Left colon (tissue), 2 donors: ENCODE data around the gene DSCAM. TPM values are rescaled to one million over a fixed set of nuclear protein-coding genes. Genes with fewer than 3 reads are reported as not detected.
"Not testable (repeated sequence)": the region's sequence is repeated elsewhere in the genome, so short reads cannot be mapped to it uniquely, and the experiment has no call there.

ENCODE experiments used
- ATAC-seq: fragments of 200-7000 bp; cut with Tn5 transposase; one replicate; pipeline ENCODE4 v1.9.1; 2020; ENCODE audit warnings: mild to moderate bottlenecking, moderate library complexity
- DNase-seq, 2 donors: peaks; one replicate each; pipeline ENCODE4 v3.0.0-alpha.2; 2020
- intact Hi-C, 2 donors: fragments of 100-400 bp; cut with DNase I in 1 of 2; cut with micrococcal nuclease in 1 of 2; formaldehyde crosslinking; loops; one replicate each; pipeline versions ENCODE4 v1.11.2 to v1.14.0; 2022; cut with DNase I, micrococcal nuclease
- total RNA-seq, 2 donors: library from RNA; stranded (reverse); fragmentation: NEBNext Ultra II Directional; extraction: Animal tissue kit (Norgen Biotek cat#: 25700); gene quantifications; one replicate each; pipeline ENCODE4 v1.2.1, GENCODE V29; 2021
- donor health status: DM: no; HTN: no; CAD: no.
- donor health status: DM: yes; HTN: yes; CAD: no.

Gene DSCAM
- total RNA-seq, 2 donors from 2014 or later = not detected

DNA sequence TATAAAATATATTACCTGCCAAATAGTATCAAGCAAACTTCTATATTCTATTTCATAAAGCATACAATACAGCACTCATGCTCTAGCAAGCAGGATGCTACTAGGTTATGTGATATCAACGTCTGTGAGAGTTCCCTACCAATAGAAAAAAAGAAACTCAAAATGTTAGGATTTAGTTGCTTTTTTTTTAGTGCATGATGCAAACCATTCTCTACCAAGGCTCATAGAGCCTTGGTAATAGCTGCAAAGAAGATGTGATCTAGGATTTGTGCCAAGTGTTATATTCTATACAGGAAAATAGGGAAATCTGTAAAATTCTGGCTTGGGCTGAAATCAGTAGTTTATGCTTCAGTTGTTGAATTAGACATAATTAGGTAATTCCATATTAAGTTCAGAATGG lies 394.4 kb downstream of the DSCAM start:
- ATAC-seq = no peak
- no peak for DNase-seq
- intact Hi-C loops = no loop called here

DNA sequence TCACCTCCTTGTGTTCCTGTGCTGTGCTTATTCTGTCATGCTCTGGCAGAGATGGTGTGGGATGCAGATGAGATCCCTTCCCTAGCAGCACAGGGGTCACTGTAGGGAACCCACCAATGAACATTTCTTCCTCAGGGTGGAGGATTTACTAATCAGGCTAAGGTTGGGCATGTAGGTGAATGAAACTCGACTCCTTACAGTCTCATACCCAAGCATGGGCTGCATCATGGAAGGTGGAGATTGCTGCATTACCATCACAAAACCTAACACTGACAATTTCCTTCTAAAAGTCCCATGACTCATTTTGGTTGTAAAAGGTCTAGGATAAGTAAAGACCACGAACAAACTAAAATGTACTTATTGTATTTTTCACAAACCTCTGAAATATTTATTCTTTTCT lies 399.9 kb downstream of the DSCAM start:
- intact Hi-C loops = no loop called here
- no peak for DNase-seq
- ATAC-seq = no peak

DNA sequence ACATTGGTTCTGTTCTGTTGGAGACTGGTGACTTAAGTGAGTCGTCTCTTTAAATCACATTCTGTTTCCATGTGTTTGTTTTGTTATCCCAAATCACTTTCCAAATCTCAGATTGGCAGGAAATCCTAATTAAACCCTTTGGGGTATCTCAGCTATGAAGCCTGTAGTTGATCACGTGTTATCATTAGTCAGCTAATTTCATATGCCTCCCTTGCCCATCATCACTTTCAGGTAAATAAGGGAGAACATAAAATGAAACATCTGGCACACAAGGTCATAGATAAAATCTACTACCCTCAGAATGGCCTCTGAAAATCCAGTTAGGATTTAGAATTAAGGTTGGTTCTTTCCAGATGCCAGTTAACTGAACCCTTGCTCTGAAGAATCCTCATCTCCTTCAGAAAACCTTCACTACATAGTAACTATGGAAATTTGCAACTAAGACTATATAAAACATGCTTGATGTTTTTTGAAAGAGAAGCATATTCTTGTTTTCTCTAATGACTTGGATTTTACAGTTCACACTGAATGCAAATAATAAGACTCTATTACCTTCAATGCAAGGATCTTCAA lies 401.5 kb downstream of the DSCAM start:
- no peak for ATAC-seq
- no peak for DNase-seq
- intact Hi-C loops = no loop called here

DNA sequence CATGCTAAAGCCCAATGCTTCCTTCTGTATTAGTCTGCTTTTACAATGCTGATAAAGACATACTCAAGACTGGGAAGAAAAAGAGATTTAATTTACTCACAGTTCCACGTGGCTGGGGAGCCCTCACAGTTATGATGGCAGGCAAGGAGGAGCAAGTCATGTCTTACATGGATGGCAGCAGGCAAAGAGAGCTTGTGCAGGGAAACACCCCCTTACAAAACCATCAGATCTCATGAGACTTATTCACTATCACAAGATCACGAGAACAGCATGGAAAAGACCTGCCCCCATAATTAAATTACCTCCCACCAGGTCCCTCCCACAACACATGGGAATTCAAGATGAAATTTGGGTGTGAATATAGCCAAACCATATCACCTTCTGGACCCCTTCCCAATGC lies 407.4 kb downstream of the DSCAM start:
- DNase-seq, ATAC-seq, intact Hi-C loops: not testable (repeated sequence)

DNA sequence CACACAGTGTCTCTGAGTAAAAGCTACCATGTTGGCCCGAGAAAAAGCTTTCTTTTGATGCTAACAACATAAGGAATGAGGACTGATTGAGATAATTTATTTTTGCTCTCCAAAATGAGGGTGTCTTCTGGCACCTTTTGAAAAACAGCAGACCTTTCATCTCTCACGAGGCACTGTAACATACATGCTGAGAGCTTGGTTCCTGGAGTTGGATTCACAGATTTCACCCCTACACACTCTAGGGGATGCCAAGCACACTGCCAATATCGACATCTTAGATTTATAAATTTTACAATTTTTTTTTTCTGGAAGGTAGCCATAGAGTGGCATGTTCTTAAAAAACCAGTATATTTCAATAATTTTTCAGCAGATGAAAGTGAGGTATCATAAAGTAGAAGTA lies 408.3 kb downstream of the DSCAM start:
- no peak for DNase-seq
- intact Hi-C loops = no loop called here
- no peak for ATAC-seq

DNA sequence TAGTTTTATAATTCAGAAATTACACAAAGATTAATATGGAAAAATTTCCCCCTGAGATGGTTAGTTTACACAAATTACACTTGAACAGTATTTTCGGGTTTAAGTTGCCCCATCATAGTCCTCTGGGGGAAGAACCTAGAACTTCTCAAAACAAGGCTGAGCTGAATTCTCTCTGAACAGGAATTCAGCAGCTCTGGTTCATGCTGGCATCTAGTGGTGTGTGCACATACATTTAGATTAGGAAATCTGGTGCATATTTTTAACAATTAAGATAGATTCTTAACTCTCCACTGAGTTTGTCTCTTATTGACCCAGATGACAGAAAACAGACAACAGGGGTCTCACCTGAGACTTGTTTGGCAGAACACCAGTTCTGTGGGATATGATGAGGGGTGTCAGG lies 410.7 kb downstream of the DSCAM start:
- ATAC-seq (no peak), DNase-seq (no peak)
- intact Hi-C loops = no loop called here

DNA sequence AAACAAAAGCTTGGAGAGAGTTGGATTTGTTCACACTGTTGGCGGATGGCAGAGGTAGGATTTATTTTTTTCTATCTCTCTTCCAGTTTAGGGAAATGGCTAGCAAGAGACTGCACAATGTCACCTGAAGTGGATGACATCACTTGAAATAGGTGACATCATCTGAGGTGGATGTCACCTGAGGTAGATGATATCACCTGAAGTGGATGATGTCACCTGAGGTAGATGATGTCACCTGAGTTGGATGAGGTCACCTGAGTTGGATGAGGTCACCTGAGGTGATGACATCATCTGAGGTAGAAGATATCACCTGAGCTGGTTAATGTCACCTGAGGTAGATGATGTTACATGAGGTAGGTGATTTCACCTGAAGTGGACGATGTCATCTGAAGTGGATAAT lies 413.4 kb downstream of the DSCAM start:
- intact Hi-C loops = no loop called here
- ATAC-seq (no peak), DNase-seq (no peak)

DNA sequence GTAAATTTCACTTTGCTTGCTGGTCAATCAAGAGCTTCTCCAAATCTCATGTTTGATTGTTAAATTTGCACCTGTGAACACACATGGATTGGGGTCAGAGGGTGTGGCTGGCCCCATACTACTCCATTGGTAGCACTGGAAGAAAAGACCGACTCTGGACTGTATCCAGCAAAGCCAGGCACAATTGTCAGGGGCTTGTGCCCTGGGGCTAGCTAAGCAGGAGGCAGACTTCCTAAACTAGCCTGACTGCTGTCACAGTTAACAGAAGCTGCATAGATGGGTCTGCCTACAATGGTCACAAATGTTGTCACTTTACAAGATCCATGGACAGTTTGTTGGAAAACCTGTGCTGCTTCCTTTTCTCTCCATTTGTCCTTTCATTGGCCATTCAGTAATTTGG lies 421.0 kb downstream of the DSCAM start:
- intact Hi-C loops = no loop called here
- ATAC-seq (no peak), DNase-seq (no peak)

DNA sequence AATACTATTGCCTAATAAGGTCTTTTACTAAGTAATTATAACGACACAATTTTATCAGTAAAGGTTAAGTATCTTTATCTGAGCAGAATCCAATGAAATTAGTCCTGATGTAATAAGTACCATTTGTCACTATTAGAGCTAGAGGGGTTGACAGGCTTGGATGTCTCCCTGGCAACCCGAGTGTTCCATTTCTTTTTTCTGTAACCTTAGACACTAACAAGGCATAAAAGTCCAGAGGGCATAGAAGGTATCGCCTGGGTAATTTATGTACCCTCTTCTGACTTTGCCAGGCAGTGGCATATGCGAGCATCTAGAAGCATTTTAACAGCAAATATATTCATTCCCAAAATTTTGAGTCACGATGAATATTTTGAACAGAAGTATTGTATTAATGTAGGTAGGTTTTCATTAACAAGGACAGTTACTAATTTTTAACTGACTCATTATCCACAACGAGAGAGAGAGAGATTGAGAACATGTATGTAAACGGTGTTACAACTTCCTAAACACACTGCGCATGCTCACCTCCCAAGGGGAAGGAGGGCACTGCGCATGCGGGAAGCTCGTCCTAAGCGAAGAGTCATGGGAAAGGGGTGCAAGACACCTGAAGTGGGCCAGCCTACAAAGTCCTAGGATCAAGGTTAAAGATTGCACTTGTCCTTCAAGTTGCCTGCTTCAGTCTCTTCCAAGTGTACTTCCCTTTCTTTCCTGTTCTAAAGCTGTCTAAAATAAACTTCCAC lies 423.9 kb downstream of the DSCAM start:
- DNase-seq (no peak), ATAC-seq (no peak)
- intact Hi-C loops = no loop called here

DNA sequence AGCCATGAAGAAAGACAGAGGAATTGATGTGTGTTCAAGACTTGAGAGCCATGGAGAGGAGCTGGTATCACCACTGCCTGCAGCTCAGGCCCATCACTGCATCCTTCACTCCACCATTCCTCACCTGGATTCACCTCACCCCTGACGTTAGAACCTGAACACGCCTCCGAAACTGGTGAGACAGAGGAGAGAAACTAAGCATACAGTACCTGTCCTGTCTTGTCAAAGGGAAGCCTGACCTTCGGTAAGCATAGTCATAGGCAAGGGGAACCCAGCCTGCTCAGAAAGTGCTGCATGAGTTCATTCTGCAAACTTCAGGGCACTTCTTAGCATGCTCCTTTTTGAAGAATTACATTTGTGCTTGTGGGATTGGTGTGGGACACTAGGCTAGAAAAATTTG lies 425.8 kb downstream of the DSCAM start:
- DNase-seq = no peak
- ATAC-seq = no peak
- intact Hi-C loops = no loop called here

DNA sequence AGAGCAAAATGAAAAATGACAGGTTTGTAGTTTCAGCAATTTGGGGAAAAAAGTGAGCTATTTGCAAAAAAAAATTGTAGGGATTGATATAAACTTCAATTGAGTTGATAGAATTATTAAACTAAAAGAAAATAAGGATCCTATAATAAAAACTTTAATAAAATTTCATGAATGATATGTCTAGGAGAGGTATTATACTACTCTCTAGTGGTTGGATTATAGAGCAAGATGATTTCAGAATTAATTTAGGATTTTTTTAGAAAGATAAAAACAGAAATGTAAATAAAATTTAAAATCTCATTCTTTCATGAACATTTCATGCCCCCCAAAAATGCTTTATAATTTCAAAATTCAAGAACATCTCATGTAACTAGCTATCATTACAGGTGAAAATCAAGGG lies 430.4 kb downstream of the DSCAM start:
- no peak for DNase-seq
- intact Hi-C loops = no loop called here
- no peak for ATAC-seq

DNA sequence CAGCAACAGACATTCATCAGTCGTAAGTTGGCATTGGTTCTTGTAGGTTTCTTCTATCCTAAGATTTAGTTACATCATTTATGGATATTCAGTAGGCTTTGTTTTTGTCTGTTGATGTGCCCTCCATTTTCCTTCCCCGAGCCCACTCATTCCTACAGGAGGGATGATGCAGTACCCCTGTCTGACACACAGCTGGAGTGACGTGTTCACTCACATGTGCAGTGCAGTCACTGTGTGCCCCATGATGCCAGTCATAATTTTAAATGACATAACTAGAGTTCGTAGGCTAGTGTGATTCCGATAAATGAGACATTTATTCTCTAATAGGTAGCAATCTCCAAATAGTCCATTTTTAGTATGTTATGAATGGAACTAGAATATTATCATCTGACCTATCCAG lies 438.4 kb downstream of the DSCAM start:
- intact Hi-C loops = no loop called here
- no peak for ATAC-seq
- no peak for DNase-seq

DNA sequence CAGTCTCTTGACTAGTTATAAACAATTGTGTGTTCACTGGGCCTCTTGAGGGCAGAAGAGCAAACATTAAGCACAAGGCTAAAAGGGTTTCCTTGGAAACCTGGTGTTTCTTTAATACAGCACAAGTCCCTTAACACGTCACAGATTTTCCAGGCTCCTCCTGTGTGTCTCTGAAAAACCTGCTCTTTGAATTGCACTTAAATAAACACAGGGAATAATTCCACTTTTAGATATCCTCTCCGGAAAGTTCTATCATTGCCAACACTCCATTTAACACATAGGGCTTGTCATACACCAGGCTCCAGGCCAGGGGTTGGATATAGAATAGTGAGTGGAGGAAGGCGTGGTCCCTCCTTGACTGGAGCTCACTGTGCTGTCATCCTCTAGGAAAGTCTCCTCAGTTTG lies 442.6 kb downstream of the DSCAM start:
- DNase-seq (no peak), ATAC-seq (no peak)
- intact Hi-C loops = no loop called here

DNA sequence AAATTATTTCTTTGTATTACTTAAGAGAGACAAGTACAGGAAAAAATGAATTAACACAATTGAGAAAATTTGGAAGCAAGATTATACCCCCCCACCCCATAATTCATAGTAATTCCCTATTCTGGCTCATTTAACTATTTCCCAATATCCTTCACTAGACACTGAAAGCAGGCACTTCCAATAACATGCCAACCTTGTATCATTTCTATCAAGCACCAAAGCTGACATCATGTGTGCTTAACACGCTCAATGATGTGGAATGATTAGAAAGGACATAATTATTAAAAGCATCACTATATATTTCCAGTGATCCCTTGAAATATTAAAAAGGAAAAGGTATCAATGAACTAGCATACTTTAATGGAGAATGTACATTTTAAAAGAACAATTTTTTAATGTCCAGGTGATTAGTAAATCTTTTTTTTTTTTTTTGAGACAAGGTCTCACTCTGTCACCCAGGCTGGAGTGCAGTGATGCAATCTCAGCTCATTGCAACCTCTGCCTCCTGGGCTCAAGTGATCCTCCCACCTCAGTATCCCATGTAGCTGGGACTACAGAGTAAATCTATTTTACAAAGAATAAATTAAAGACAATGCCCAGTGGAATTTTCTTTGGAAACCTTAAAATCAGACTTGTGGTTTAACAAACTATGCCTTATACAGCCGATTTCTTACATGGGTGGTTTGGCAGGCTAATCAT lies 443.9 kb downstream of the DSCAM start:
- no peak for DNase-seq
- intact Hi-C loops = no loop called here
- no peak for ATAC-seq

DNA sequence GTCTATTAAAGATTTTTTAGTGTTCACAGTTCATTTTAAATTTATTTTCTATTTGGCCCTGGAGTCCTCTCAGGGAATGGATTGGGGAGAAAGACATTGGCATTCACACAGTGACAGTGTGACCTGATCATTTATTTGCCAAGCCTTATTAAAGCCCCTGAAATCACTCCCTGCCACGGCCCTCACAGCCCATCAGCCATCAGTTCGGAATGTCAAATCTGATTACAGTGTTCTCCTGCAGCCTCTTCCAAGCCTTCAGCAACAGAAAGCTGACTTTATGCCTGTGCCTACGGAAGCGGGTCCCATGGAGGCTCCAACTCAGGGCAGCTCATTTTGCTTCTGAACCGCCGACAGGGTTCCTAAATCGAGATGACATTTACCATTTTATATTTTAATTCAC lies 451.2 kb downstream of the DSCAM start:
- intact Hi-C loops = no loop called here
- DNase-seq = no peak
- no peak for ATAC-seq

DNA sequence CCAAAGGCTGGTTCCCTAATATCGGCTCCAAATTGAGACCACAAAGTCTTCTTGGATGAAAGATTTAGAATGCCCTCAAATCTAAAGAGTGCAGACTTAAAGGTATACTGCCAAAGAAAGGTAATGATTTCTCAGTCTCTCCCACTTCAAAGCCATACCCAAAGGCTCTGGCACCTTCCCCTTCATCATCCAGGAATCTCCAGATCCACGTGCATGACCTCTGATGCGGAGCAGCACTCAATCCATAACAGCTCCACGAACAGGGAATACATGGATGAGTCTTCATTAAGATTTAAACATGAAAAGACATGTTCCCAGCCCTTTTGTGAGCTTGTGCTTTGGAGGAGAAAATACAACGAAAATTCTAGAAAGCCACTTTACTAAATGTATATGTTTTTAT lies 453.9 kb downstream of the DSCAM start:
- ATAC-seq (no peak), DNase-seq (no peak)
- intact Hi-C loops = no loop called here

DNA sequence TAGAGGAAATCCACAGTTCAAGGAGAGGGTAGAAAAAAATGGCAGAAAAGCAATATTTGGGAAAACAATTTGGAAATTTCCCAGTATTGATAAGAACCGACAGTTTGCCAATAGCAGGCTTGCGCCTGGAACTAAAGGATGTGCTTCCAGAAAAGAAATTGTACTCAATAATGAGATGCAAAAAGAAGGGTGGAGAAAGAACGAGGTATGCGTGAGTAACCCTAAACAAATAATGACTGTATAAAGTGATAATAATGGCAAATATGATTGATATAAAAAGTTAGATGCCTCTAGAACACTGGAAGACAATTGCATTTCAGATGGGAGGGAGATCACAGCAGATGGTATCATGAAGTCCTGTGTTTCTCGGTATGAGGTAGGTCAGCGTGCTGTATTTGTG lies 458.9 kb downstream of the DSCAM start:
- ATAC-seq (no peak), DNase-seq (no peak)
- intact Hi-C loops = loop anchor here in 1 of 2 donors (10.0 kb wide), 1 partner anchor 243 kb away; no protein-coding TSS in a partner anchor

DNA sequence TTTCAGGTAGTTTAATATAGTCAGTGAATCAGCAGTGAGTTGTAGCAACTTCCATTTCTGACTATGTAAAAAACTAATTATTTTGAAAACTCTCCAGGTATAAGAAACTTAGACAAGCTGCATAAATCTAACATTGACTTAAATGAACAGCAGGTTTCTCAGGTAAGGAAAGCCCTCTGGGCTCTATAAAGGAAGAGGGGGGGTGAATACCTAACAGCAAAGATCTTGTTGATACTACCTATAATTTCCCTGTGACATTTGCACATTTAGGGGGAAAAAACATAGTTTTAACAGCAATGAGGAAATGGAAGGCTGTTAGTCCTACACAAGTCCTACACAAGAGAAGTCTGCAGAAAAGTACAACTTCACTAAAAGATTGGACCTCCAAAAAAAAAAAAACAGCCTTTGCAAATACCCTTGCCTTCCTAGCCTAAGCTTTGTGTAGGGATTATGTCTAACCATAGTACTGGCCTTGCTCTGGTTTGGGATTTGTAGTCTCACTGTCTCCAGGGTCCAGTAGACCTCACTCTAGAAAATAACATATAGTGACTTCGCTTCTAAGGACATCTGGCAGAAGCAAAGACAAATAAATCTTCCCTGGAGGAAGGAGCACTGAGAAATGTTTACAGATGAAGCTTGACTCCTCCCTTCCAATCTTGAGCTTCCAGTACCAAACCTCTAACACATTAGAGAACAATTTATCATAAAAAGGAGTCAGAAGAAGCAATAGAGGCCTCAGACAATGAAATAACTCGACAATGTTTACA lies 459.8 kb downstream of the DSCAM start:
- no peak for DNase-seq
- ATAC-seq = no peak
- intact Hi-C loops = loop anchor here in 1 of 2 donors (10.0 kb wide), 1 partner anchor 242 kb away; no protein-coding TSS in a partner anchor

DNA sequence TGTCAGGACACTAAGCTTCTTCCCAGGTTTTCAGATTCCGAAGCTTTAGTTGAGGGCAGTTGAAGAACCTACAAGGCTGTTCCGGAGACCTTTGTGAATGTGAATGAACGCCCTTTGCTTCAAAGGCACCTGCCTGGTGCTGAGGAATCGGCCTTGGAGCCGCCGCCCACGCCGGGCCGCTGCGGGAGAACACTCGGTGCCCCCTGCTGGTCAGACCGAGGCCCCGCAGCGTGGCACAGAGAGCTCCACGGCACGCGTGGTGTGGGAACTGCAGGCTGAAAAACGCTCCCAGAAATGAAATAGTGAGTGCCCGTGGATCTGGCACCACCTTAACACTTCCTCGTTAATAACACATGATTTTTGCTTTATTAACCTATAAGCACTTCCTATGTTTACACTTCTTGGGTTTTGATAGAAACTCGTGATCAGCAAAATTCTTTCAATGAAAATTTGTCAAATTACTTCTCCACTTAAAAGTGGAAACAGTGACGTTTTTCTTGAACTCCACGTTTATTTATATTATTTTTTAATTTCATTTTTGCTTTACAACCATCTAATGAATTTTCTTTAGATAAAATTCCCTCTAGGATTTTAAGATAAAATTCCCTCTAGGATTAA lies 460.6 kb downstream of the DSCAM start:
- ATAC-seq = peak; percentile 58
- intact Hi-C loops = loop anchor here in 1 of 2 donors (10.0 kb wide), 1 partner anchor 242 kb away; no protein-coding TSS in a partner anchor
- DNase-seq = peak in 1 of 2 donors; percentile 49
